Activated B cell treated with CpG ODN at 0.5 μM for 24 hours (primary cell): ENCODE results near the gene ZNF768. TPM values are rescaled to one million over a fixed set of nuclear protein-coding genes. Genes with fewer than 3 reads are reported as not detected.

Experiments
- ATAC-seq: fragments of 200-7000 bp; cut with Tn5 transposase; one replicate; pipeline ENCODE4 v1.10.0; 2021; ENCODE audit warnings: low read depth, mild to moderate bottlenecking, moderate library complexity
- CTCF ChIA-PET: fragments of 350-600 bp; sonication (Branson Sonifier 250); formaldehyde crosslinking; loops from one replicate; lab custom pipeline; 2021; ENCODE audit warnings: antibody characterized with exemption; lab: Charles Lee
- POLR2A ChIA-PET: fragments of 350-600 bp; sonication (Branson Sonifier 250); formaldehyde crosslinking; loops from one replicate; lab custom pipeline; 2021; ENCODE audit warnings: antibody characterized with exemption; lab: Charles Lee
- DNase-seq: peaks from one replicate; pipeline ENCODE4 v3.0.0; 2022
- H3K27ac Mint-ChIP-seq: one replicate; pipeline ENCODE4 v1.8.0; 2020; ENCODE audit warnings: mixed read lengths
- H3K27me3 Mint-ChIP-seq: one replicate; pipeline ENCODE4 v1.8.0; 2021; ENCODE audit warnings: mixed read lengths
- H3K36me3 Mint-ChIP-seq: one replicate; pipeline ENCODE4 v1.8.0; 2021; ENCODE audit warnings: low read depth, mixed read lengths
- H3K4me1 Mint-ChIP-seq: one replicate; pipeline ENCODE4 v1.8.0; 2021; ENCODE audit warnings: mixed read lengths
- H3K4me3 Mint-ChIP-seq: one replicate; pipeline ENCODE4 v1.8.0; 2020; ENCODE audit warnings: mild to moderate bottlenecking, mixed read lengths
- H3K9me3 Mint-ChIP-seq: one replicate; pipeline ENCODE4 v1.8.0; 2020; ENCODE audit warnings: mixed read lengths
- intact Hi-C: fragments of 100-400 bp; cut with micrococcal nuclease; formaldehyde crosslinking; loops from one replicate; pipeline ENCODE4 v1.15.1; 2024
- total RNA-seq: library from RNA; stranded (reverse); gene quantifications from 2 replicates; pipeline ENCODE4 v1.2.3, GENCODE V29; 2022
- TF ChIP-seq, protein P1 (sequence below): fragments of 200-600 bp; IDR thresholded peaks from one replicate; pipeline ENCODE4 v1.8.0; 2022; ENCODE audit warnings: antibody characterized with exemption, mild to moderate bottlenecking

The ZNF768 gene
- total RNA-seq, 1 donor from 2014 or later: 30.7 TPM

DNA sequence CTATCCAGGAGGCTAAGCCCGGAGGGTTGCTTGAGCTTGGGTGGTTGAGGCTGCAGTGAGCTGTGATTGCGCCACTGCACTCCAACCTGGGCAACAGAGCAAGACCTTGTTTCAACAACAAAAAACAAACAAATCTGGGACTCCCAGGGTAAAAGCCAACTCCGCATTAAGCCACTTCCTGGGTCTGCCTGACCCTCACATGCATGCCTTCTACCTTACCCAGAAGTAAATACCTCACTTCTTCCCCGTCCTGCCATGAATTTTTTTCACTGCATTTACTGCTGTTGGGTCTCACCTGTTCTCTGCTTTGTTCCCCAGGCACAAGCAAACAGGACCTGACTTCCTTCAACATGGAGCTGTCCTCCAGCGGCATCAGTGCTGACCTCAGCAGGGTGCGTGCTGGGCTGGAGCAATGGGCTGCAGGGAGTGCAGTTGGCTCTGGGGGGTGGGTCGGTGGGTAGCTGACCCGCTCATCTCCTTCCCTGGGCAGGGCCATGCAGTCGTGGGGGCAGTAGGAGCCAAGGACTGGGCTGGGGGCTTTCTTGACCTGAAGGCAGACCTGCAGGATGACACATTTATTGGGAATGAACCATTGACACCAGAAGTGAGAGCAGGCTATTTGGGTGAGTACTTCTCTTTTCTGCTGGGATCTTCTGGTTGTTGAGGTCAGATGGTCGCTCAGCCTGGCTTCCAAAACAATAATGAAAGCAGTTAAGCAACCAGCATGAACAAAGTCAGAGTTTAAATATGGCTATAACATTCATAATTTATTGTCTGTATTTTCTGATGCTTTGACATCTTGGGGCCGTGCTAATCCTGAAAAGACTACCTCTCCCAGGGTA lies 37.4 kb downstream of the ZNF768 start:
- intact Hi-C loops: loop anchor here (2.0 kb wide), 1 partner anchor 16 kb away; the partner anchor contains the start of gene ITGAL
- peaks cover 4% of the 10 kb centered on the region for H3K4me1 Mint-ChIP-seq

DNA sequence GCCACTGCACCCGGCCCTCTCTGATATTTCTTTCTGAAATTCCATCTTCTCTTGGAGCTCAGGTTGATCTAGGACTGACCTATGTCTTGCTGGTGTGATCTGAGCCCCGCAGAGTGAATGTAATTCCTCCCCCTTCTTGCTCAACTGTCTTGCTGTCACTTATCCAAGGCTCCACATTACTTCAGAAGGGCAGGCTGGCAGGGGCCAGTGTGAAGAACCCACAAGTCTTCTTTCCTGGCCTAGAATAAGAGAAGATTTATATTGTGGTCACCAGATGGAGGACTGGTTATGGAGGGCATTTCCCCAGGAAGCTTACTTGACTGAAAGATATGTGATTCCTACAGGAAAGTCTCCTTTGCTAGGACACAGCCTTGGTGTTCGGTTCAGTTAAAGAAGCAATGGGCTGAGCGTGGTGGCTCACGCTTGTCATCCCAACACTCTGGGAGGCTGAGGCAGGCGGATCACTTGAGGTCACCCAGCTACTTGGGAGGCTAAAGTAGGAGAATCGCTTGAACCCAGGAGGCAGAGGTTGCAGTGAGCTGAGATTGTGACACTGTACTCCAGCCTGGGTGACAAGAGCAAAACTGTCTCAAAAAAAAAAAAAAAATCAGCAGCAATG lies 40.4 kb downstream of the ZNF768 start:
- H3K36me3 Mint-ChIP-seq: peaks cover 76% of the 10 kb centered on the region
- H3K27ac Mint-ChIP-seq: peak overlapping the region; percentile 30
- no peak overlapping the region for H3K4me3 Mint-ChIP-seq
- no peaks in the 10 kb centered on the region for H3K9me3 Mint-ChIP-seq
- TF ChIP-seq, protein P1, sequence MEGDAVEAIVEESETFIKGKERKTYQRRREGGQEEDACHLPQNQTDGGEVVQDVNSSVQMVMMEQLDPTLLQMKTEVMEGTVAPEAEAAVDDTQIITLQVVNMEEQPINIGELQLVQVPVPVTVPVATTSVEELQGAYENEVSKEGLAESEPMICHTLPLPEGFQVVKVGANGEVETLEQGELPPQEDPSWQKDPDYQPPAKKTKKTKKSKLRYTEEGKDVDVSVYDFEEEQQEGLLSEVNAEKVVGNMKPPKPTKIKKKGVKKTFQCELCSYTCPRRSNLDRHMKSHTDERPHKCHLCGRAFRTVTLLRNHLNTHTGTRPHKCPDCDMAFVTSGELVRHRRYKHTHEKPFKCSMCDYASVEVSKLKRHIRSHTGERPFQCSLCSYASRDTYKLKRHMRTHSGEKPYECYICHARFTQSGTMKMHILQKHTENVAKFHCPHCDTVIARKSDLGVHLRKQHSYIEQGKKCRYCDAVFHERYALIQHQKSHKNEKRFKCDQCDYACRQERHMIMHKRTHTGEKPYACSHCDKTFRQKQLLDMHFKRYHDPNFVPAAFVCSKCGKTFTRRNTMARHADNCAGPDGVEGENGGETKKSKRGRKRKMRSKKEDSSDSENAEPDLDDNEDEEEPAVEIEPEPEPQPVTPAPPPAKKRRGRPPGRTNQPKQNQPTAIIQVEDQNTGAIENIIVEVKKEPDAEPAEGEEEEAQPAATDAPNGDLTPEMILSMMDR: no peak
- ATAC-seq (no peak), DNase-seq (no peak)
- ChIA-PET POLR2A (interaction anchor here (0.7 to 0.8 kb wide), 3 partner anchors 9 to 170 kb away, joined by 3 read pairs; no protein-coding TSS in a partner anchor), CTCF (no interaction called here)
- H3K4me1 Mint-ChIP-seq: peaks cover 11% of the 10 kb centered on the region
- H3K27me3 Mint-ChIP-seq: no peaks in the 10 kb centered on the region
- intact Hi-C loops: no loop called here

More for the DNA sequence above, 37.4 kb downstream of the ZNF768 start:
- TF ChIP-seq, protein P1: no peak
- Mint-ChIP-seq H3K36me3 (peaks cover 71% of the 10 kb centered on the region), H3K27me3 (no peaks in the 10 kb centered on the region), H3K4me3 (no peak overlapping the region), H3K9me3 (no peaks in the 10 kb centered on the region), H3K27ac (peak overlapping the region; percentile 44)
- DNase-seq: no peak
- ATAC-seq: no peak
- ChIA-PET CTCF (no interaction called here), POLR2A (interaction anchor here (0.6 to 2.9 kb wide), 8 partner anchors 16 to 105 kb away, joined by 4 to 10 read pairs (median 6); partner anchors contain the start of gene ITGAL)

DNA sequence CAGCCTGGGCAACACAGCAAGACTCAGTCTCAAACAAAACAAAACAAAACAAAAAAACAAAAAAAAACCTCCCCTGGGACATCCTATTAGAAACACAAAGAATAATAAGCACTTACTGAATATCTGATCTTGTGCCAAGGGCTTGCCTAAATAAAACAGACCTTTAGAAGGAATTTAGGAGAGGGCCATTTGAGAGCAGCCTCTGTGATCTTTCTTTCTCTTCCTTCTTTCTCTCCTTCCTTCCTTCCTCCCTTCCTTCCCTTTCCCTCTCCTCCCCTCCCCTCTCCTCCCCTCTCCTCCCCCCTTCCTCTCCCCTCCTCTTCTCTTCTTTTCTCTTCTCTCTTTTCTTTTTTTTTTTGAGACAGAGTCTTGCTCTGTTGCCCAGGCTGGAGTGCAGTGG lies 41.5 kb downstream of the ZNF768 start:
- ChIA-PET POLR2A (no interaction called here), CTCF (interaction anchor here (0.7 kb wide), 1 partner anchor 114 kb away, joined by 3 read pairs; no protein-coding TSS in a partner anchor)
- H3K4me1 Mint-ChIP-seq: peaks cover 14% of the 10 kb centered on the region
- no peaks in the 10 kb centered on the region for H3K9me3 Mint-ChIP-seq
- intact Hi-C loops: no loop called here
- peaks cover 75% of the 10 kb centered on the region for H3K36me3 Mint-ChIP-seq
- TF ChIP-seq, protein P1: no peak
- no peak overlapping the region for H3K4me3 Mint-ChIP-seq
- no peak overlapping the region for H3K27ac Mint-ChIP-seq
- no peak for ATAC-seq
- H3K27me3 Mint-ChIP-seq: no peaks in the 10 kb centered on the region
- no peak for DNase-seq

DNA sequence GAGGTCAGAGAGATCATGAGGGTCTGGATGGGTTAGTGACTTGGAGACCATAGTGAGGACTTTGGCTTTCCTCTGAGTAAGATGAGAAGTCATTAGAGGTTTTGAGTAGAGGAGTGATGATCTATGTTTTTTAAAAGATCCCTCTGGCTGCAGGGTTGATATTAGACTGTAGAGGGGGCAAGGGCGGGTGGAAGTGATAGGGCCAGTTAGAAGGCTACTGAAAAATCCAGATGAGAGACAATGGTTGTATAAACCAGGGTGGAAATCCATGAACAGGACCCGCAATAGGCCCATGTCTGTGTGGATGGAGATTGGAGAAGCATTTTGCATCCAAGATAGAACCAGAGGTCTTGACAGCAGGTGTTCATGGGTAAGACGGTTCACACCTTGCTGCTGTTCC lies 44.0 kb downstream of the ZNF768 start:
- TF ChIP-seq, protein P1: no peak
- no peak for ATAC-seq
- ChIA-PET POLR2A (interaction anchor here (0.6 to 1.4 kb wide), 4 partner anchors 9 to 58 kb away, joined by 3 to 5 read pairs (median 4); partner anchors contain the start of gene DCTPP1), CTCF (interaction anchor here (0.9 to 1.3 kb wide), 2 partner anchors 9 to 53 kb away, joined by 3 read pairs; no protein-coding TSS in a partner anchor)
- peaks cover 27% of the 10 kb centered on the region for H3K4me1 Mint-ChIP-seq
- peaks cover 66% of the 10 kb centered on the region for H3K36me3 Mint-ChIP-seq
- peak overlapping the region; percentile 5 for H3K27ac Mint-ChIP-seq
- H3K9me3 Mint-ChIP-seq: no peaks in the 10 kb centered on the region
- no peak overlapping the region for H3K4me3 Mint-ChIP-seq
- intact Hi-C loops: no loop called here
- DNase-seq: no peak
- H3K27me3 Mint-ChIP-seq: no peaks in the 10 kb centered on the region
